Mucosa of descending colon (tissue), 3 donors: ENCODE results near the gene CTXN1. TPM values are rescaled to one million over a fixed set of nuclear protein-coding genes. Genes with fewer than 3 reads are reported as not detected.

Experiments used
- ATAC-seq: fragments of 200-7000 bp; cut with Tn5 transposase; one replicate; pipeline ENCODE4 v1.9.1; 2020; ENCODE audit warnings: mild to moderate bottlenecking, moderate library complexity
- DNase-seq, 3 donors: peaks; one replicate each; pipeline ENCODE4 v3.0.0-alpha.2; 2020
- H3K36me3 ChIP-seq: fragments of 200-600 bp; one replicate; pipeline ENCODE4 v1.8.0; 2021; ENCODE audit warnings: low read depth, mild to moderate bottlenecking
- H3K4me1 ChIP-seq: fragments of 200-600 bp; one replicate; pipeline ENCODE4 v1.8.0; 2021; ENCODE audit warnings: low read depth, mild to moderate bottlenecking
- H3K4me3 ChIP-seq: fragments of 200-600 bp; one replicate; pipeline ENCODE4 v1.8.0; 2021; ENCODE audit warnings: mild to moderate bottlenecking
- H3K9me3 ChIP-seq: fragments of 200-600 bp; one replicate; pipeline ENCODE4 v1.8.0; 2021; ENCODE audit warnings: mild to moderate bottlenecking
- intact Hi-C, 2 donors: fragments of 100-400 bp; cut with DNase I in 1 of 2; cut with micrococcal nuclease in 1 of 2; formaldehyde crosslinking; loops; one replicate each; pipeline versions ENCODE4 v1.11.0 to v1.11.1; 2022; cut with DNase I, micrococcal nuclease
- total RNA-seq, 3 donors: library from RNA; stranded (reverse); fragmentation: NEBNext Ultra II Directional in 2 of 3; extraction: Animal tissue kit (Norgen Biotek cat#: 25700) in 2 of 3; gene quantifications; one replicate each; pipeline versions ENCODE4 v1.2.1 to v1.2.4, GENCODE V29; 2021 to 2023
- TF ChIP-seq, protein P1 (sequence below): fragments of 200-600 bp; IDR thresholded peaks from one replicate; pipeline ENCODE4 v1.8.0; 2022; ENCODE audit warnings: antibody characterized with exemption, mild to moderate bottlenecking
- donor health status: DM: no; HTN: no; CAD: no; lungs with moderate emphysema.
- donor health status: DM: no; HTN: no; CAD: no.
- donor health status: DM: no; HTN: yes; CAD: no.

Gene CTXN1
- total RNA-seq, 3 donors from 2014 or later = 0.69 to 28.3 (median 1.9) TPM

- TF ChIP-seq, protein P1, sequence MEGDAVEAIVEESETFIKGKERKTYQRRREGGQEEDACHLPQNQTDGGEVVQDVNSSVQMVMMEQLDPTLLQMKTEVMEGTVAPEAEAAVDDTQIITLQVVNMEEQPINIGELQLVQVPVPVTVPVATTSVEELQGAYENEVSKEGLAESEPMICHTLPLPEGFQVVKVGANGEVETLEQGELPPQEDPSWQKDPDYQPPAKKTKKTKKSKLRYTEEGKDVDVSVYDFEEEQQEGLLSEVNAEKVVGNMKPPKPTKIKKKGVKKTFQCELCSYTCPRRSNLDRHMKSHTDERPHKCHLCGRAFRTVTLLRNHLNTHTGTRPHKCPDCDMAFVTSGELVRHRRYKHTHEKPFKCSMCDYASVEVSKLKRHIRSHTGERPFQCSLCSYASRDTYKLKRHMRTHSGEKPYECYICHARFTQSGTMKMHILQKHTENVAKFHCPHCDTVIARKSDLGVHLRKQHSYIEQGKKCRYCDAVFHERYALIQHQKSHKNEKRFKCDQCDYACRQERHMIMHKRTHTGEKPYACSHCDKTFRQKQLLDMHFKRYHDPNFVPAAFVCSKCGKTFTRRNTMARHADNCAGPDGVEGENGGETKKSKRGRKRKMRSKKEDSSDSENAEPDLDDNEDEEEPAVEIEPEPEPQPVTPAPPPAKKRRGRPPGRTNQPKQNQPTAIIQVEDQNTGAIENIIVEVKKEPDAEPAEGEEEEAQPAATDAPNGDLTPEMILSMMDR = no peak
- peaks cover 8% of the 10 kb centered on the region for H3K4me1 ChIP-seq
- H3K36me3 ChIP-seq = peaks cover 20% of the 10 kb centered on the region
- H3K9me3 ChIP-seq = no peaks in the 10 kb centered on the region
- ATAC-seq (no peak), DNase-seq (no peak)
- intact Hi-C loops = loop anchor here in 1 of 2 donors (10.0 kb wide), 1 partner anchor 54 kb away; no protein-coding TSS in a partner anchor
- no peak overlapping the region for H3K4me3 ChIP-seq
Observed at GRCh38 chr19:7908742-7909461, 17.0 kb downstream of the CTXN1 start.

- no peak overlapping the region for H3K4me3 ChIP-seq
- ATAC-seq (no peak), DNase-seq (no peak)
- peaks cover 25% of the 10 kb centered on the region for H3K36me3 ChIP-seq
- no peaks in the 10 kb centered on the region for H3K9me3 ChIP-seq
- TF ChIP-seq, protein P1 = no peak
- intact Hi-C loops = loop anchor here in 1 of 2 donors (10.0 kb wide), 1 partner anchor 53 kb away; no protein-coding TSS in a partner anchor
- H3K4me1 ChIP-seq = peaks cover 14% of the 10 kb centered on the region
Observed at GRCh38 chr19:7908078-7908699, 17.7 kb downstream of the CTXN1 start.

GRCh38 chr19:7907544-7907943 lies 18.4 kb downstream of the CTXN1 start:
- no peaks in the 10 kb centered on the region for H3K9me3 ChIP-seq
- peaks cover 26% of the 10 kb centered on the region for H3K36me3 ChIP-seq
- peaks cover 21% of the 10 kb centered on the region for H3K4me1 ChIP-seq
- ATAC-seq = no peak
- intact Hi-C loops = loop anchor here in 1 of 2 donors (10.0 kb wide), 1 partner anchor 53 kb away; no protein-coding TSS in a partner anchor
- no peak for DNase-seq
- no peak overlapping the region for H3K4me3 ChIP-seq
- TF ChIP-seq, protein P1 = no peak

GRCh38 chr19:7907122-7907521 lies 18.8 kb downstream of the CTXN1 start:
- Histone ChIP-seq H3K9me3 (no peaks in the 10 kb centered on the region), H3K4me1 (peaks cover 21% of the 10 kb centered on the region), H3K4me3 (no peak overlapping the region), H3K36me3 (peaks cover 24% of the 10 kb centered on the region)
- ATAC-seq (no peak), DNase-seq (no peak)
- TF ChIP-seq, protein P1 = no peak
- intact Hi-C loops = loop anchor here in 1 of 2 donors (10.0 kb wide), 1 partner anchor 52 kb away; no protein-coding TSS in a partner anchor

DNA sequence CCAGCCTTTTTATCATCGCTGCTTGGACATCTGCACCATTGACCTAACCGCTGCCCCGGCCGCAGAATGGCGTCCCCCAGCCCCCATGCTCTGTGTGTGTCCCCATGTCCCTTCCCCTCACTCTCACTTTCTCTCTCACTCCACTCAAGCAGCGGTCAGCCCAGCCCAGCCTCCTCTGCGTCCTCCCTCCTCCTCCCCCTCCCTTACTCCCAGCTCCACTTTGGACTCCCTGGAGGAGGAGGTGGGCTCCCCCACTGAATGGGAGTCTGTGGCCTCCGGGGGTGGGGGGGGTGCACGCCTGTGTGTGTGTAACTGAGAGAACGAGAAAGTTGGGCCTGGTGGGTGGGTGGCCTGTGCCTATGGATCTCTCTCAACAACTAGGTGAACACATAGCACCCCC lies 20.1 kb downstream of the CTXN1 start:
- DNase-seq (peak in 1 of 3 donors; percentile 57), ATAC-seq (no peak)
- Histone ChIP-seq H3K9me3 (no peaks in the 10 kb centered on the region), H3K4me3 (no peak overlapping the region), H3K36me3 (peaks cover 15% of the 10 kb centered on the region), H3K4me1 (peaks cover 21% of the 10 kb centered on the region)
- TF ChIP-seq, protein P1 = no peak
- intact Hi-C loops = loop anchor here in 1 of 2 donors (10.0 kb wide), 1 partner anchor 51 kb away; no protein-coding TSS in a partner anchor
